HG03097 (cell line): Measurements from ENCODE around the gene PIP4K2A.

ENCODE experiments used
- ATAC-seq: cut with Tn5 transposase; IDR thresholded peaks from one replicate; pipeline ENCODE4 v1.9.1; 2021; ENCODE audit not compliant: unreplicated experiment, low FRiP score

Gene PIP4K2A

GRCh38 chr10:22670788-22671187, 43.6 kb downstream of the PIP4K2A start:
- no peak for ATAC-seq

GRCh38 chr10:22669163-22669711, 45.1 kb downstream of the PIP4K2A start:
- no peak for ATAC-seq

- ATAC-seq, result peak; percentile 3
Measured at GRCh38 chr10:22667093-22667480, 47.3 kb downstream of the PIP4K2A start.

GRCh38 chr10:22666287-22667092, 47.9 kb downstream of the PIP4K2A start:
- ATAC-seq, result peak; percentile 70

GRCh38 chr10:22665329-22665728, 49.0 kb downstream of the PIP4K2A start:
- ATAC-seq, result no peak

GRCh38 chr10:22662733-22663330, 51.5 kb downstream of the PIP4K2A start:
- ATAC-seq, result no peak

GRCh38 chr10:22659866-22660265, 54.5 kb downstream of the PIP4K2A start:
- no peak for ATAC-seq

- ATAC-seq, result no peak
Measured at GRCh38 chr10:22658745-22659410, 55.5 kb downstream of the PIP4K2A start.

GRCh38 chr10:22657566-22658225, 56.7 kb downstream of the PIP4K2A start:
- ATAC-seq, result no peak

GRCh38 chr10:22657024-22657423, 57.4 kb downstream of the PIP4K2A start:
- ATAC-seq, result no peak

- ATAC-seq, result no peak
Measured at GRCh38 chr10:22656036-22656435, 58.3 kb downstream of the PIP4K2A start.

GRCh38 chr10:22655312-22655981, 58.9 kb downstream of the PIP4K2A start:
- no peak for ATAC-seq

- no peak for ATAC-seq
Measured at GRCh38 chr10:22652988-22653481, 61.3 kb downstream of the PIP4K2A start.

- no peak for ATAC-seq
Measured at GRCh38 chr10:22651276-22651980, 63.0 kb downstream of the PIP4K2A start.

GRCh38 chr10:22649994-22650393, 64.4 kb downstream of the PIP4K2A start:
- ATAC-seq, result no peak

GRCh38 chr10:22649390-22649841, 65.0 kb downstream of the PIP4K2A start:
- peak; percentile 33 for ATAC-seq

GRCh38 chr10:22648547-22648961, 65.8 kb downstream of the PIP4K2A start:
- ATAC-seq, result peak; percentile 43

- no peak for ATAC-seq
Measured at GRCh38 chr10:22647244-22647643, 67.1 kb downstream of the PIP4K2A start.

GRCh38 chr10:22646388-22646853, 68.0 kb downstream of the PIP4K2A start:
- ATAC-seq, result peak; percentile 49
